ENCODE results near the gene WRAP73.

WRAP73 gene

DNA sequence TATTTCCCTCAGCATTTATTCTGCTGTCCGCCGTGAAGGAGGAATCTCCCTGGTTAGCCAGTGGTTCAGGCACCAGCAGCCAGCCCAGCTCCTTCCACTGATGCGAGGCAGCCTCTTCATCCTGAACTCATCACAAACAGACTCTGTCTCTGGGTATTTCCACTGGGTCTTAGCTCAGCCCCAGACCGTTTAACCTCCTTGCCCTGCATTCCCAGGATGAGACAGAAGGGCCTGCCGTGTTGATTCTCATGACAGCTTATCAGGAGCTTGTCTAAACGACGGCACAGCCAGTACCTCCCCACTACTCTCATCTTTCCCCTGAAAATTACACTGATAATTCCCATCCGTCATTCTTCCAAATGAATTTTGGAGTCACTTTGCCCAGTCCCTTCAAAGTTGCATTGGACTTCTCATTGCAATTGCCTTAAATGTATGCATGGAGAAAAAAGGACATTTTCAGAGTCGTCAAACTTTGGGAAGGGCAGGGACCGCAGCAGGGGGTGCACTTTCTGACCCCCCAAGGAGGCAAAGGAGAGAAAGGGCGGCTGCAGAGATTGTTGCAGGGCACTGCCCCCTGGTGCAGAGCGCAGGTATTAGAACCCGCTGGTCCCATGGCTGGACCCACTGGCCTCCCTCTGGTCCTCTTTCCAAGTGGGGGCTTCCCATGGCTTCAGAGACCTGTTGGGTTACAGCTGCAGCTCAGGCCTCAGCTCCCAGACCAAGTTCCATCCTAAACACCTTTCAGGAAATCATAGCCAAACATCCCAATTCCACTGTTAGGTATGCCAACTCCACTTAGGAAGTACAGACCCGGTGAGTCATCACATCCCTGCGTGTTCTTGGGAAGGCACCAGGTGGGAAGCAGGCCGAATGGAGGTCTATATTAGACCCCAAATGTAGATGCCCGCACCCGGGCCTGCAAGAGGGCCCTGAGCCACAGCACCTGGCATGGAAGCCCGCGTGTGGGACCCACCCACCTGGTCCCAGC, 34.9 kb downstream of the WRAP73 start:
- peak; percentile 24; the same call in 1 of the 2 replicates for TF ChIP-seq TCF12 (IDR thresholded peaks at IDR 0.05; ENCODE audit: low read depth)
- TF ChIP-seq, protein P1, sequence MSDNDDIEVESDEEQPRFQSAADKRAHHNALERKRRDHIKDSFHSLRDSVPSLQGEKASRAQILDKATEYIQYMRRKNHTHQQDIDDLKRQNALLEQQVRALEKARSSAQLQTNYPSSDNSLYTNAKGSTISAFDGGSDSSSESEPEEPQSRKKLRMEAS (IDR thresholded peaks at IDR 0.05): no peak
- TF ChIP-seq, protein P2, sequence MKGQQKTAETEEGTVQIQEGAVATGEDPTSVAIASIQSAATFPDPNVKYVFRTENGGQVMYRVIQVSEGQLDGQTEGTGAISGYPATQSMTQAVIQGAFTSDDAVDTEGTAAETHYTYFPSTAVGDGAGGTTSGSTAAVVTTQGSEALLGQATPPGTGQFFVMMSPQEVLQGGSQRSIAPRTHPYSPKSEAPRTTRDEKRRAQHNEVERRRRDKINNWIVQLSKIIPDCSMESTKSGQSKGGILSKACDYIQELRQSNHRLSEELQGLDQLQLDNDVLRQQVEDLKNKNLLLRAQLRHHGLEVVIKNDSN (IDR thresholded peaks at IDR 0.05): no peak
- peak; percentile 87 for TF ChIP-seq RAD21 (IDR thresholded peaks at IDR 0.05; ENCODE audit: low read depth)

DNA sequence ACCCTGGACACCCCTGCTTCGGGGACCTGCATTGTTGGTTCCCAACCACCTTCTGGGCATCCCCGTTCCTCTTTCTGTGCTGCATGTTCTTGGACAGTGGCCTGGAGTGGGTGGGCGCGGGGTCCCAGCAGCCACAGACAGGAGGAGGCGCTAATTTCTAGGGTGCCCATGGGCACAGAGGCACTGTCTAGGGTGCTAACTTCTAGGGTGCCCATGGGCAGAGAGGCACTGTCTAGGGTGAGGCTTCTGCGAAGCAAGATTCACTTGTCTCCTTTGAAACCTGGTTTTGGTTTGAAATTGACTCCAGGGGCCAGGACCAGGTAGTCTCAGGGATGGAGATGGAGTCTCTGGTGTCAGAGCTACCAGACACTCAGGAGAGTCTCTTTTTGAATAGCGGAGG, 37.8 kb downstream of the WRAP73 start:
- no peak for TF ChIP-seq RAD21 (IDR thresholded peaks at IDR 0.05; ENCODE audit: low read depth)
- TF ChIP-seq, protein P3, sequence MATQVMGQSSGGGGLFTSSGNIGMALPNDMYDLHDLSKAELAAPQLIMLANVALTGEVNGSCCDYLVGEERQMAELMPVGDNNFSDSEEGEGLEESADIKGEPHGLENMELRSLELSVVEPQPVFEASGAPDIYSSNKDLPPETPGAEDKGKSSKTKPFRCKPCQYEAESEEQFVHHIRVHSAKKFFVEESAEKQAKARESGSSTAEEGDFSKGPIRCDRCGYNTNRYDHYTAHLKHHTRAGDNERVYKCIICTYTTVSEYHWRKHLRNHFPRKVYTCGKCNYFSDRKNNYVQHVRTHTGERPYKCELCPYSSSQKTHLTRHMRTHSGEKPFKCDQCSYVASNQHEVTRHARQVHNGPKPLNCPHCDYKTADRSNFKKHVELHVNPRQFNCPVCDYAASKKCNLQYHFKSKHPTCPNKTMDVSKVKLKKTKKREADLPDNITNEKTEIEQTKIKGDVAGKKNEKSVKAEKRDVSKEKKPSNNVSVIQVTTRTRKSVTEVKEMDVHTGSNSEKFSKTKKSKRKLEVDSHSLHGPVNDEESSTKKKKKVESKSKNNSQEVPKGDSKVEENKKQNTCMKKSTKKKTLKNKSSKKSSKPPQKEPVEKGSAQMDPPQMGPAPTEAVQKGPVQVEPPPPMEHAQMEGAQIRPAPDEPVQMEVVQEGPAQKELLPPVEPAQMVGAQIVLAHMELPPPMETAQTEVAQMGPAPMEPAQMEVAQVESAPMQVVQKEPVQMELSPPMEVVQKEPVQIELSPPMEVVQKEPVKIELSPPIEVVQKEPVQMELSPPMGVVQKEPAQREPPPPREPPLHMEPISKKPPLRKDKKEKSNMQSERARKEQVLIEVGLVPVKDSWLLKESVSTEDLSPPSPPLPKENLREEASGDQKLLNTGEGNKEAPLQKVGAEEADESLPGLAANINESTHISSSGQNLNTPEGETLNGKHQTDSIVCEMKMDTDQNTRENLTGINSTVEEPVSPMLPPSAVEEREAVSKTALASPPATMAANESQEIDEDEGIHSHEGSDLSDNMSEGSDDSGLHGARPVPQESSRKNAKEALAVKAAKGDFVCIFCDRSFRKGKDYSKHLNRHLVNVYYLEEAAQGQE (IDR thresholded peaks at IDR 0.05; ENCODE audit: low read depth): peak; percentile 52

DNA sequence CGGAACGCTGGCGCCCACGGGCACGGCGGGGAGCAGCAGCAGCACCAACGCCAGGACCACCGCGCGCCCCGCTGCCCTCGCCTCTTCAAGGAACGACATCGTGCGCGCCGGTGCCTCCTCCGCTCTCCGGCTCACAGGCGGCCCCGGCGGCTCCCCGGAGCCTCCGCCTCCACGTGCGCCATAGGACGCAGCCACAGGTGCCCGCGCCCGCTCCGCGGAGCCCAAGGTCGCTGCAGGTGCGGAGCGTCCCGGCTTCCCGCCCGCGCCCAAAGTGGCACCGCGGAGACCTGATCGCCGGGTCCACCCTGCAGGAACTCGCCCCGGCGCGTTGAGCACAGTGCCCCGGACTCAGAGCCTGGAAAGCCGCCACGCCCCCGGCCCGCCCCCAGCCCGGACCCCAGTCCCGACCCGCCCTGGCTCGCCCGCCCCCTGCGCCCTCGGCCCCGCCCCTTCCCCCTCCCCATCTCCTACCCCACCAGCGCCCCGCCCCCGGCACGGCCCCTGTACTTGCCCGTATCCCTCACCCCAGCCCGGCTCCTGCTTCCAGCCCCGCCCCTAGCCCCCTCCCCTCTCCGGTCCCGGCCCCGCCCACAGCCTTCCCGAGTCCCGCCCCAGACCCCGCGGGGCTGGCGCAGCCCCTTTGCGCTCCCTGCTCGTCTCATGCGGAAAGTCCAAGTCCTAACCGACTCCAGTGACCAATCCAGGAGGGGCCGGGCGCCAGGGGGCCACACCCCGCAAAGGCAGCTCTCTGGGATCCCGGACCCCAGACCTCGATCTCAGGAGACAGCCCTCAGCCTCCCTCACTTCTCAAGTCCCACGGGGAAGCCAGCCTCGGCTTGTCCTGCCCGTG, 38.5 kb downstream of the WRAP73 start, which contains the start of gene MEGF6:
TSS of gene MEGF6 (minus strand) at position 339 of the 850 bp plus-strand sequence. CDS start at position 99, 240 bp downstream.
- TF ChIP-seq ZBTB7A (IDR thresholded peaks at IDR 0.05; ENCODE audit: low read depth) (peak; percentile 87), YY1 (IDR thresholded peaks at IDR 0.05; ENCODE audit: low read depth) (no peak), CEBPB (IDR thresholded peaks at IDR 0.05) (no peak), EP300 (IDR thresholded peaks at IDR 0.05; ENCODE audit: borderline replicate concordance) (no peak), FOXM1 (IDR thresholded peaks at IDR 0.05; ENCODE audit: borderline replicate concordance, low read depth) (no peak), CREB1 (IDR thresholded peaks at IDR 0.05; ENCODE audit: low read depth) (no peak), TCF12 (IDR thresholded peaks at IDR 0.05; ENCODE audit: low read depth) (no peak; the same call in 1 of the 2 replicates), TAF1 (IDR thresholded peaks at IDR 0.05; ENCODE audit: low read depth) (peak; percentile 65; the same call in 1 of the 2 replicates), RAD21 (IDR thresholded peaks at IDR 0.05; ENCODE audit: low read depth) (no peak), EGR1 (IDR thresholded peaks at IDR 0.05) (0 out of 2 replicates have a peak, but pooled peaks have one; percentile 15), TEAD4 (IDR thresholded peaks at IDR 0.05) (peak; percentile 2; the same call in 1 of the 2 replicates), NFIC (IDR thresholded peaks at IDR 0.05) (no peak)
- TF ChIP-seq, protein P3 (IDR thresholded peaks at IDR 0.05; ENCODE audit: low read depth): no peak
- TF ChIP-seq, protein P1 (IDR thresholded peaks at IDR 0.05): peak; percentile 90
- TF ChIP-seq, protein P2 (IDR thresholded peaks at IDR 0.05): peak; percentile 31

DNA sequence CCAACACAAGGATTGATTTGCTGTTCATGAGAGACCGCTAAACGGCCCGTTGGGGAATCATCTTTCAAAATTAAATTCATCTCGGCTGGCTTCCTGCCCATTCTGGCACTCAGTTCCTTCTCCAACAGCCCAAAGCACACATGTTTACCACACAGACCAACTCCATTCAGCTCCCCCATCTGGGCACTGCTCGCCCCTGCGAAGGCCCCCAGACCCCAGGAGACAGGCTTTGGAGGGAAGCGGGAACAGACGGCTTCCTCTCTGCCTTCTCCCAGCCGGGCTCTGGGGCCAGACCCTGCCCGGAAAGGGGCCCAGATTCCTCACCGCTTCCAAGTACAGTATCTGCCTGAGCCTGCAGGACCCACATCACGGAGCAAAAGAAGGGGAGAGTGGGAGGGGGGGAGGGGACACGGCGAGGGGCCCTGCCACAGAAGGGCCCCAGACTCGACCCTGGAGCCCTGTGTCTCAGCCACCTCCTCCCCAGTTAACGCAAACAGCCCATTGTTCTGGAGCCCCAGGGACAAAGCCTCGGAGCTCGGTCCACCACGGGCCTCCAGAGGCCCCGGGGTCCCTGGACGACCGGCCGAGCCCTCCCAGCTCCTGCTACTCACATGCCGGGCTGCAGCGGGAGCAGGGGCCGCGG, 39.3 kb downstream of the WRAP73 start:
- TF ChIP-seq YY1 (IDR thresholded peaks at IDR 0.05; ENCODE audit: low read depth) (no peak), ZBTB7A (IDR thresholded peaks at IDR 0.05; ENCODE audit: low read depth) (no peak; the same call in 1 of the 2 replicates), NFIC (IDR thresholded peaks at IDR 0.05) (0 out of 2 replicates have a peak, but pooled peaks have one; percentile 6), CEBPB (IDR thresholded peaks at IDR 0.05) (no peak), RAD21 (IDR thresholded peaks at IDR 0.05; ENCODE audit: low read depth) (no peak), EGR1 (IDR thresholded peaks at IDR 0.05) (no peak)
- TF ChIP-seq, protein P1 (IDR thresholded peaks at IDR 0.05): no peak
- TF ChIP-seq, protein P2 (IDR thresholded peaks at IDR 0.05): no peak

Data from Ishikawa (cell line).